Vagina (tissue), 2 donors: Measurements from ENCODE around the gene PRKACG.

Experiments
- CTCF ChIP-seq, 3 experiments: fragments of 450-650 bp in 2 of 3; fragments of 200-600 bp in 1 of 3; sonication (generic) in 1 of 3; IDR thresholded peaks; one replicate each; pipeline ENCODE4 v1.5.1; 2017 to 2019; ENCODE audit warnings: antibody characterized with exemption in 3 of 3, mild to moderate bottlenecking in 2 of 3, moderate library complexity in 2 of 3
- POLR2A ChIP-seq, 2 donors: fragments of 450-650 bp; IDR thresholded peaks; one replicate each; pipeline ENCODE4 v1.6.1; 2017; ENCODE audit warnings: antibody characterized with exemption in 2 of 2, mild to moderate bottlenecking in 2 of 2, moderate library complexity in 2 of 2
- POLR2AphosphoS5 ChIP-seq, 2 donors: sonication (generic); formaldehyde crosslinking; IDR thresholded peaks; one replicate each; pipeline ENCODE4 v1.9.0; 2017; ENCODE audit warnings: antibody characterized with exemption in 2 of 2, mild to moderate bottlenecking in 2 of 2, low read depth in 1 of 2; ENCODE audit not compliant: insufficient read depth in 1 of 2

- TF ChIP-seq POLR2AphosphoS5 (IDR thresholded peaks at IDR 0.05; ENCODE audit: insufficient read depth in 1 of 2, low read depth in 1 of 2) (no peak), CTCF (IDR thresholded peaks at IDR 0.05) (no peak), POLR2A (IDR thresholded peaks at IDR 0.05) (no peak)
These were observed 2.5 kb upstream of the PRKACG start for GRCh38 chr9:69016191-69017096.
